ENCODE measurements around the gene XRRA1.
"Not testable (repeated sequence)": the region's sequence is repeated elsewhere in the genome, so short reads cannot be mapped to it uniquely, and the experiment has no call there.

XRRA1 gene

DNA sequence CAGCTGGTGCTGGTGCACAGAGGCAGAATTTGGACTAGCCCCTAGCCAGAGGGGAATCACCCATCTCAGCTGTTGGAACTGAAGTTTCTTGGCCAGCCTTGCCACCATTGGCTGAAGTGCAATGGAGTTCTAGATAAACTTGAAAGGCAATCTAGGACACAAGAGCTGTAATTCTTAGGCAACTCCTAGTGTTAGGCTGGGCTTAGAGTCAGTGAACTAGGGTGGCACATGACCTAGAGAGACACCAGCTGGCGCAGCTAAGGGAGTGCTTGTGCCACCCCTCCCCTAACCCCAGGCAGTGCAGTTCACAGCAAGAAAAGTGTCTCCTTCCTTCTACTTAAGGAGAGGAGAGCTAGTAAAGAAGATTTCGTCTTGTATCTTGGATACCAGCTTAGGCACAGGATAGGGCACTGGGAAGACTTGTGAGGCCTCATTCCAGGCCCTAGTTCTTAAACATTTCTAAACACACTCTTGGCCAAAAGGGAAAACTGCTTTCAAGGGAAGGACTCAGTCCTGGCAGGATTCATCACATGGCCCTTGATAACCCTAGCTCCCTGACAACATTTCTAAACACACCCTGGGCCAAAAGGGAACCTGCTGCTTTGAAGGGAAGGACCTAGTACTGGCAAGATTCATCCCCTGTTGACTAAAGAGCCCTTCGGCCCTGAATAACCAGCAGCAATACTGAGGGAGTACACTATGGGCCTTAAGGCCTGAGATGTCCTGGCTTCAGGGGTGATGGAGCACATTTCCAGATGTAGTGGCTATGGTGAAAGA, 53.4 kb downstream of the XRRA1 start:
- DNase-seq, result no peak

- not testable (repeated sequence) for DNase-seq
These were observed 55.9 kb downstream of the XRRA1 start for GRCh38 chr11:74893015-74893414.

DNA sequence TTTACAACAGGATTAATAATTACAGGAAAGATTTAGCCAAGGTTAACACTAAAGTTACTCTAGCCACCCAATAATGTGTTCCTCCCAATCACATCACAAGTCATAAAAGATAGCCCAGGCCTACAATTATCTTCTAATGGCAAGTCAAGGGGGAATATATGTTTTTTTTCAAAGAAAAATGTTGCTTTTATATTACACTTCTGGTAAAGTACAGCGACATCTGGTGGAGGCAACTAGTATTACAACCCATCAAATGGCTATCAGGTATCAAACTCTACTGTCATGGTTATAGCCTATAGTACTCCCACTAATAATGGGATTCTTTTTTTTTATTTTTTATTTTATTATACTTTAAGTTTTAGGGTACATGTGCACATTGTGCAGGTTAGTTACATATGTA, 71.8 kb downstream of the XRRA1 start:
- DNase-seq, result peak; percentile 27 to 35 (median 34)

- peak; percentile 6 to 24 (median 7) for DNase-seq
These were observed 77.9 kb downstream of the XRRA1 start for GRCh38 chr11:74871037-74871436.

- peak; percentile 22 to 35 (median 33) for DNase-seq
These were observed 78.4 kb downstream of the XRRA1 start for GRCh38 chr11:74870485-74870884.

- no peak for DNase-seq
These were observed 82.3 kb downstream of the XRRA1 start for GRCh38 chr11:74866557-74866956.

DNA sequence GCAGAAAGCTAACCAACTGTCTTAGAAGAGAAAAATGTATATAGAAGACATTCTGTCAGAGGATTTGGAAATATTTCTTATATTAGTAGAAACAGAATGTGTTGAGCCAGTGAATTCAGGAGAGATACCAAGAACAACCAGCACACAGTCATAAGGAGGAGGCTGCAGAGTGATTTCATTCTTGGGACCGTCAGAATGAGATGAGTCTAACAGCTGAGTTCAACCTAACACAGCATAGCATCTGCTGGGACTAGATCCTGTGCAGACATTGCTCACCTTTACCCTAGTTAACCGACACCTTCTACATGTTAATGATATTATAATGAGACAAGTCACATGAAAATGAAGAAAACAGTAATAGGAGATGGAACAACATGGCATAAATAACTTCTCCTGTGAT, 85.5 kb downstream of the XRRA1 start:
- no peak for DNase-seq

DNA sequence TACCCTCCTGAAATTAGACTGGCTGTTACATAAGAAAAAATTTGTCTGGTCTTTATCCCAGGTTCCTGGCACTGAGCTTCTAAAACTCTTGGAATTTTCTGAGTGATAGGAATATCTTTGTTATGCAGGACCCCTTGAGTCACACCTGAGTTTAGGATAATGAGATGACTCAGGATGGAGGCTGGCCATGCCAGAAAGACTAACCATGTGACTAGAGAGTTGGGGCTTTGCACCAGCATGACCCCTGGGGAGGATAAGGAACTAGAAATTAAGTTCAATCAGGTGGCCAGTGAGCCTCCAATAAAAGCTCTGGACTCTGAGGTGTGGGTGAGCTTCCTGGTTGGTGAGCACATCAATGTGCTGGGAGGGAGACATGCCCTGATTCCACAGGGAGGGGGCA, 88.1 kb downstream of the XRRA1 start:
- DNase-seq, result no peak

GRCh38 chr11:74853223-74853622, 95.7 kb downstream of the XRRA1 start:
- DNase-seq, result no peak

GRCh38 chr11:74849525-74850391, 99.1 kb downstream of the XRRA1 start:
- peak in 2 of 3 donors; percentile 5 to 22 for DNase-seq

DNA sequence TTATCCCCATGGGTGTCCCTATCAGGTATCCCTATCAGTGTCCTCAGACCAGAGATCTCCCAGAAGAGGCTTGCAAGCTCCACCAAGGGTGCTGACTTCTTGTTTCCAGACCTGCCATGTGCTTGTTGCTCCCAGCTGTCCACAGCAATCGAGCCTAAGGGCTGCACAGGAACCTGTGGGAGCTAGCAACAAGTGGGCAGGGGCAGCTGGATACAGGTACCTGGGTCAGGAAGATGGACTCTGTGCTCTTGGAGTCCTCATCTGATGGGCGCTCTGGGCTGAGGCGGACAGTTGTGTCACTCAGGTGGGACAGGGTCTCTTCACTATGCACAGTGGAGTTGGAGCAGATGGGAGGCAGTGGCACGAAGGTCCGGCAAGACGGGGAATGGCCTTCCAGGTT, 101.0 kb downstream of the XRRA1 start:
- no peak for DNase-seq

GRCh38 chr11:74847395-74847794, 101.5 kb downstream of the XRRA1 start:
- no peak for DNase-seq

- DNase-seq, result no peak
These were observed 102.1 kb downstream of the XRRA1 start for GRCh38 chr11:74846770-74847169.

DNA sequence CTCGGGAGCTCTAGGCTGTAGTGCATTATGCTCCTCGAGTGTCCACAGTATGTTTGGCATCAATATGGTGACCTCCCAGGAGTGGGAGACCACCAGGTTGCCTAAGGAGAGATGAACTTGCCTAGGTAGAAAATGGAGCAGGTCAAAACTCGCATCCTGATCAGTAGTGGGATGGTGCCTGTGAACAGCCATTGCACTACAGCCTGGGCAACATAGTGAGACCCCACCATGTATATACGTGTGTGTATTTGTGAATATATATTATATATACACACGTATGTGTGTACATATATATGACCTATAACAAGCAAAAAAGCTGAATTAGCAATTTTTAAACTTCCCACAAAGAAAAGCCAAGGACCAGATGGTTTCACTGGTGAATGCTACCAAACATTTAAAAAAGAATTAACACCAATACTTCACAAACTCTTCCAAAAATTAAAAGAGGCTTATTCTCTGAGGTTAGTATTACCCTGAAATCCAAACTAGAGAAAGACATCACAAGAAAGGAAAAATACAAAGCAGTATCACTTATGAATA, 102.8 kb downstream of the XRRA1 start:
- no peak for DNase-seq

GRCh38 chr11:74844865-74845264, 104.0 kb downstream of the XRRA1 start:
- DNase-seq, result no peak

GRCh38 chr11:74844072-74844471, 104.8 kb downstream of the XRRA1 start:
- no peak for DNase-seq

DNA sequence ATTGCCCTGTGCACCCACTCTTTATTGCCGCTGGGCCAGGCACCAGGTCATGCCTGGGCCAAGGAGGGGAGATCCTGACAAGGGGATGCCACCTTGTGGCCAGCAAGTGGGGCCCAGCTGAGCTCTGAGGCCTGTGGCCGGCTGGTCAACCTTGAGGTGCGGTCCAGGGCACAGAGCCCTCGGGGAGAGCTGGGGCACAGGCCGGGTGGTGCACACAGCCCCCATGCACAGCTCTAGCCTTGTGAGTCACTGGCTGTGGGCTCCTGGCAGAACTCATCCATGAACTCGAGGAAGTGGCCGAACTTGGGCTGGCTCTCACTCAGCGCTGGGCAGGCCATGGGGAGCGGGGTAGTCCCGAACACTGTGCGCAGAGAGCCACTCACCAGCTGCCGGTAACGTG, 105.9 kb downstream of the XRRA1 start:
- DNase-seq, result no peak

GRCh38 chr11:74840486-74840885, 108.4 kb downstream of the XRRA1 start:
- no peak for DNase-seq

DNA sequence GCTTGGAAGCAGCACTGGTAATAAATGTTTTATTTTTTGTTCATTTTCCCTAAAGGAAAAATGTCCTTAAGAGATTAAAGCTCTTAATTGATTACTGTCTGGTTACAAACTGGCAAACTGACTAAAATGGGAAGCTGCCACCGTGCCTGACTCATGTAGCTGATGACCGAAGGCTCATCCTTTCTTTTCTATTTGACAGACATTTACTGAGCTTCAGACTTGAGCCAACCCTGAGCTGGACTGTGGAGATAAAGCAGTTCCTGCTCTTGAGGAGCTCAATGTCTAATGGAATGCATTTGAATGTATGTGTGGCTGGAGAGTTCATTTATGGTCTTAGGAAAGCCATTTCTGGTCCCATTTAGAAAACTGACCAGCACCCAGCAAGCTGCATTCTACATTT, 108.9 kb downstream of the XRRA1 start:
- DNase-seq, result peak; percentile 50 to 63 (median 59)

- peak; percentile 44 to 55 (median 54) for DNase-seq
These were observed 109.4 kb downstream of the XRRA1 start for GRCh38 chr11:74839446-74839845.

DNA sequence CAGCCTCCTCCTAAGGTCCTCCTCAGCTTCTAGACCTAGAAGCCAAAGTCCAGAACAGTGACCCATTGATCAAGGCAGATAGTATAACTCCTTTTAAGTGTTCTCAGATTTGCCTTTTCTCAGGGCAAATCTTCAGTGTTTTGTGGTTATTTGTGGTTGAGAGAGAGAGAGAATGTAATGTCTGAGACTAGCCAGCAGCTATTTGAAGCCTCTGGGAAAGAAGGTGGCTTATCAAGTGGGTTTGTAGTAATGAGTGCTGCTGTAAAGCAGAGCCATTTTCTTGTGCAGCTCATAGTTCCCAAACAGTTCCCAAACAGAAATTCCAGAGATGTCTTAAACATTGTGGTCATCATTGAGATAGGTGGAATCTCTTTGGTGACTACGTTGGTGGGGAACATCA, 110.7 kb downstream of the XRRA1 start:
- no peak for DNase-seq

- DNase-seq, result no peak
These were observed 111.7 kb downstream of the XRRA1 start for GRCh38 chr11:74837191-74837590.

GRCh38 chr11:74826901-74827300, 122.0 kb downstream of the XRRA1 start:
- DNase-seq, result no peak

GRCh38 chr11:74825596-74825995, 123.3 kb downstream of the XRRA1 start:
- DNase-seq, result not testable (repeated sequence)
